Activated CD4-positive, alpha-beta T cell treated with anti-CD3 and anti-CD28 coated beads, Interleukin-2, Interleukin-6, amounts not matched to agents 100 ng/mL and 50 ng/mL, durations not matched to agents 16 hours and 8 hours (primary cell): Measurements from ENCODE around the gene HDAC4.

Source experiments
- DNase-seq: peaks from one replicate; pipeline ENCODE4 v3.0.0-alpha.2; 2020

The HDAC4 gene

GRCh38 chr2:239194731-239195317 lies 206.0 kb downstream of the HDAC4 start:
- DNase-seq: no peak

- DNase-seq: no peak
Observed at GRCh38 chr2:239193925-239194677, 206.7 kb downstream of the HDAC4 start.

DNA sequence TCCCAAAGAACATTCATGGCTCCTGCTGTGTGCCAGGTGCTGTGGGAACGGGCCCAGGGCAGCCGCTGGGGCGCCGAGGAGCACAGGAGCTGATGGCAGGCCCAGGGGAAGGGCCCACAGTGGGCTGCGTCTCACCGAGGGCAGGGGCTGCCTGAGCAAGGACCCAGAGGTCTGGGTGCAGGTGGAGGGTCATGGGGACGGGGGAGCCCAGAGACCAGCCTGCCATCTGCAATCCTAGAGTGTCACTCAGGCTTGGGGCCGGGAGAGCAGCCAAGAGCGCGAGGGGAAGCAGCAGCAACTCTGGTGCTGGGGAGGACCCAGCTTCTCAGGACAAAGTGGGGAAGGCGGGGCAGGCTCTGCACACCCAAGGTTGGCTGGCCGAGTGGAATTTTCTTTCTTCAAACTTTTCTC lies 207.4 kb downstream of the HDAC4 start:
- DNase-seq: no peak

DNA sequence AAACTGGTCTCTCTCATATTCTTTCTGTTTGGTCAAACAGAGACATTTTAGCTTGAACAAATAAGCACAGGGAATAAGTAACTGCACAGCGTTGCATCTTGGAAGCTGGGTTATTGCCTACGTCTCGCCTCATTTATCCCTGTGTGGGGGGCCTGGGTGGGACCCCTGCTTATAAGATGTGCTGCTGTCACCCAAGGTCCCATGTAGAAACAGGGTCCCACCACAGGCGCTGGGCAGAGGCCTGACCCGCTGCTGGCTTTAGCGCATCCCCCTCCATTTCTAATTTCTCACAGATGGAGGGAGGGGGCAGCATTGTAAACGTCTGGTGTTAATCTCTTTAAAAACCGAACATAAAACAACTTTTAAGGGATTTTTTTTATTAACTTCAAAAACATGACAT lies 207.8 kb downstream of the HDAC4 start:
- no peak for DNase-seq

GRCh38 chr2:239192456-239192855 lies 208.4 kb downstream of the HDAC4 start:
- DNase-seq: no peak

DNA sequence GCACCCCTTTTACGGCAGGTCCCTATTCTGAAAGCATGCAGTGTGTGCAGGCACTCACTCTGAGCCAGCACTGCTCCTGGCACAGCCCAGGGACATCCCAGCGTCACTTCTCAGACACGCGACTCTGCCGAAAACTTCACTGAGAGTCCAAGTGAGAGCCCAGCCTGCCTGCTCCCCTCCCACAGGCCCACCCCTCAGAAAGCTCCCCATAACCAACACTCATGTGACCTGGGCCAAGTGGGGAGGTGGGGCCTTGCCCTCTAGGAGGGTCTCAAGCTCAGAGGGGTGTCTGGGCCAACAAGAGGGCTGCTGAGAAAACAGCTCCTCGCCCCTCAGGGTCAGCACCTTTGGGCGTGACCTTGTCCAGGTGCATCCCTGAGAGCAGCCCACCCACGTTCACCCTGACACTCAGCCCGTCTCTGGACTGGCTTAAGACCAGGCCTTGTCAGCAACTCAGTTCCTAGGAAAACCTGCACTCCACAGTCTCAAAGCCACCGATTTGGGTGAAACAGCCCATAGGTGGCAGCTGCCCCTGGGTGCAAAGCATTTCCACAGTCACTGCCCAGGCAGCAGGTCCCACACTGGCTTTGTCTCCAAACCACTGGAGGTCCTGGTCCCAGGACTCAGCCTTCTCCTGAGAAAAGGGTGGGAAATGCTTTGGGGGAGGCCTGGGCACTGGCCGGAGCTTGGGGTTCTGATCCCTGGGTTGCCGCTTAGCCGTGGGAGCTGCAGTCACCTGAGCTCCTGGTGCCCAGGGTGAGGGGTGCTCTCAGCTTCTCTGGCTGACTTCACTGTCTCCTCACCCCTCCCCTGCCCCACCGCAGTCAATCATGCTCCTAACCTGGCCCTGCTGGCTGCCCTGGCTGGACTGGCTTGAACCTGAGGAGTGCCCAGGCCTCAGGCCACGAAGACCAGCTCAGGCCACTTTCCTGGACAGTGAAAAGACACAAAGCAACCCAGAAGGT lies 209.6 kb downstream of the HDAC4 start:
- DNase-seq: no peak

DNA sequence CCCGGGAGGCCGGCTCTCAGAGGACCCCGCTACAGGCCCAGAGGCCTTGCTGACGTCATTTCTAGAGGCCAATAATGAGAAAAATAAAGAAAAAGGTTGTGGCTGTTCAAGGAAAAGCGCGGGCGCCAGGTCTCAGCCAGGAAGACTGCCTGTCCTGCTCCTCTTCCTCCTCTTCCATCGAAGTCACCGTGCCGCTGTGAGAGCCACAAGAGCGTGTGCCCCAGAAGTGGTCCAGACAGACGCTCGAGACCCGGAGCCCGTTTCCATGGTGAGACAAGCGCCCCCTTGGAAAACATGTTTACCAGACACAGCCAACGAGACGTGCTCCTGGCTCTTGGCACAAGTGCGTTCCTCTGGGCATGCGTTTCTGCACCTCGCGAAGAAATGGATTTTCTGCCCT lies 210.5 kb downstream of the HDAC4 start:
- no peak for DNase-seq

GRCh38 chr2:239189711-239190131 lies 211.1 kb downstream of the HDAC4 start:
- DNase-seq: no peak

DNA sequence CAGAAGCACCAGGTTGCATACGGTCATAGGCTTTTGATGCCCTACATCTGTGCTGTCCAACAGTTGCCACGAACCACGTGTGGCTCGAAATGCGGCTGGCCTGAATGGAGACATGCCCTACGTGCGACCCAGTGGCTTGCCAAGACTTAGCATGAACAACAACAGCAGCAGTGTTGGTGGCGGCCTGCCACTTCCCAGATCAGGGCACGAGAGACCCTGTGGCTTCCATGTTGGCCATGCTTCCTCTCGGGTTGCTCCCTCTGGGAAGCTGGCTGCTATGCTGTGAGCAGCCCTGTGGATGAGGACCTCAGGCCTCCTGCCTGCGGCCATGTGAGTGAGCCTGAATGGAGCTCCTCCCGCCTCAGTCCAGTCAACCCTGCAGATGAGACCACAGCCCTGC lies 212.3 kb downstream of the HDAC4 start:
- no peak for DNase-seq

DNA sequence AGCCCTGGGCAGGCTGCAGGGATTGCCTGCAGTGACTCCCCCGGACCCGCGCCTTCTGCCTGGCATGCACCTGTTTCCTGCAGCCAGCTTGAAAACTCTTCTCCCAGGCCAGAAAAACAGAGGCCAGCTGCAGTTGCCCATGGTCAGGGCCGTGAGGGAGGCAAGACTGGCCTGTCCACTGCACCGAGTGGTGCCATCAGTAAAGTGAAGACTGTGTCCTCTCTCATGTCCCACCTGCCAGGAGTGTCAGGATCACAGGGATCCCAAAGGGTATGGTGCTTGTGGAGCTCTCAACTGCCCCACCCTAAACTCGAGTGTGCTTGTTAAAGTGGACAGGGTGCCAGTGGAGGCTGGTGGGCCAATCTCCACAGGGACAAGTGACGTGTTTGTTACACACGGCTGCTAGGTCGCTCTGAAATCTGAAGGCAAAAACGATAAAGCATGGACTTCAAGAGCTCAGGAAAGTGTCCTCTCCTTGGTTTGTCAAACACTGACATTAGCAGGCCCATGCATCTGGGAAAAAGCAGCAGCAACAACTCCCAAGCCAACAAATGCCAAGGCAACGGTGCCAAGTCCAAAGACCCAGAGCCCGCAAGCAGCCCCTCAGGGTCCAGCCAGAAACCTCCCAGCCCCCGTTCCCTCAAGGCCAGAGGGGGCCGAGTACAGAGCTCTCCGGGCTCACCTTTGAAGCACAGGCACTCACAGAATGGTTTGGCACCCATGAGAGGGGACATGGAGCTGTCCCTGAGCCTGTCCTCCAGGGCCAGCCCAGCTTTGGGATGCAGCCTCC lies 213.2 kb downstream of the HDAC4 start:
- DNase-seq: no peak

DNA sequence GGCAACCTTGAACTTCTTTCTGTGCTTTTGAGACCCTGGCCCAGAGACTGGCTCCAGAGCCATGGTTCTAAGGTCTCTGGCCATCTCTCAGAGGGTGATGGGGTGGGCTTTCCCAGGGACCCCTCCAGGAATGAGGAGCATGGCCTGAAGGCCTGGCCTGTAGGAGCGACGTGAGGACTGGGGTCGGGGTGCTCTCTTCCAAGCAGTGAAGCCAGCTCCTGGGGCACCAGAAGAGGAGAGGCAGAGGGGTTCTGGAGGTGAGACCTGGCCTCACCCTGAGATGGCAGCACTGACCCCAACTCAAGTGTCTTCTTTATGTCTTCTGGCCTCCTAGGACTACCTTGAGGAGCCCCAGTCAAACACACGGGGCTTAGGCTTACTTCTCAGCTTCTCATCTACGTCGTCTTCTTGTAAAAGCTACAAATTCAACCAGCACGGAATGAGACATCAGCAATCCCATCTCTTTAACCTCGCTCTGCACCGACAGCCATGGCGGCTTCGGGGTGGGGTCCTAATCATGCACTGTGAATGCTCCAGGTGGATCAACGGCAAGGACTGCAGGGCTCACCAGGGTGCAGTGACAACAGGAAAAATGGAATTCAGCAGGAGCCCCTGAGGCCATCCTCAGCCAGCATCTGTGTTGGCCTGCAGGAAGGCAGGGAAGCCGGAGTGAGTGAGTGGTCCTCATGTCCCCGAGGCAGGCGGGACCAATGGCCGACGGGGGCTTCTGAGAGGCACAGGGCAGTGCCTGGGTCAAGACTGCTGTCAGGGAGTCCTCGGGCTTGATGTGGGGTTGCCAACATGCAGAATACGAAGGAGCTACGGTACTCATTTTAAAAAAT lies 214.1 kb downstream of the HDAC4 start:
- no peak for DNase-seq

- DNase-seq: no peak
Observed at GRCh38 chr2:239184968-239185903, 215.6 kb downstream of the HDAC4 start.

DNA sequence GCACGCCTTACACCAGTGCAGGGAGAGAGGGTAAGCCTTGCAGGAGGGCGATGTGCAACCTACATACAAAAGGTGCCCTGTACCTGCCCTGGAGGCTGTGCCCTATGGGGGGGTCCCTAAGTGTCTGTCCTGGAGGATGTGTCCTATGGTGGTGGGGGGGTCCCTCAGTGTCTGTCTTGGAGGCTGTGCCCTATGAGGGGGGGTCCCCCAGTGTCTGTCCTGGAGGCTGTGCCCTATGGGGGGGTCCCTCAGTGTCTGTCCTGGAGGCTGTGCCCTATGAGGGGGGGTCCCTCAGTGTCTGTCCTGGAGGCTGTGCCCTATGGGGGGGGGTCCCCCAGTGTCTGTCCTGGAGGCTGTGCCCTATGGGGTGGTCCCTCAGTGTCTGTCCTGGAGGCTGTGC lies 216.6 kb downstream of the HDAC4 start:
- no peak for DNase-seq

DNA sequence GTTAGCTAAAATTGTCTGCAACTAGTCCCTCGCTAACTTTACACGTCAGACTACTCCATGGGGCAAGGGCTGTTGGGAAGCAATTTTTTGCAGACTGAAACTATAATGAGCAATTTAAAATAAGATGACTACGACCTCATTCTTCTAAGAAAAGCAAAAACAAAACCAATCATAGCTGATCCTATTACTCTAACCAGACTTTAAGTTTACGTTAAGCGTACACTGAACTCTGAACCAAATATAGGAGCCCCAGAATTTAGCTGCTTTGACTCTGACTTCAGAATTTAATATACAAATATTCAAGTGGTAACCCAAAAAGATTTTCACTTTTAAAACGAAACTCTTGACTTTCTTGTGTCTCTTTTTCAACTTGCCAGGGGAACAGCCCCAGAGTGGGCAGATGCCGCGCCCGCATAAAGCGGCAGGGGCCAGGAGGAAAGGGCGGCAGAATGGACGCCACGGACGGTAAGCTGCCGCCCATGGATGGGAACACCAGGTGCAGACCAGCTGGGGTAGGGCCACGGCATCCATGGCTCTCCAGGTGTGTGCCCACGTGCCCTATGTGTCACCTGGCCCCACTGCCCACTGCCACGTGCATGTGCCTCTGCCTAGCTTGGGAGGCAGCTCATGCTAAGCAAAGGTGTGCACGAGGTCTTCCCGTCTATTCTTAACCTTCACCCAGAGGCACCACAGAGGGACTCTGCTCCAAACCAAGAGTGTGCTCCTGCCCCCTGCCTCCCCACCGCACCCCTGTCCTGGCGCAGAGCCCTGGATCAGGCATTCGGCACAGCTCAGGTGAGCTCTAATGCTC lies 217.6 kb downstream of the HDAC4 start:
- DNase-seq: peak; percentile 5

DNA sequence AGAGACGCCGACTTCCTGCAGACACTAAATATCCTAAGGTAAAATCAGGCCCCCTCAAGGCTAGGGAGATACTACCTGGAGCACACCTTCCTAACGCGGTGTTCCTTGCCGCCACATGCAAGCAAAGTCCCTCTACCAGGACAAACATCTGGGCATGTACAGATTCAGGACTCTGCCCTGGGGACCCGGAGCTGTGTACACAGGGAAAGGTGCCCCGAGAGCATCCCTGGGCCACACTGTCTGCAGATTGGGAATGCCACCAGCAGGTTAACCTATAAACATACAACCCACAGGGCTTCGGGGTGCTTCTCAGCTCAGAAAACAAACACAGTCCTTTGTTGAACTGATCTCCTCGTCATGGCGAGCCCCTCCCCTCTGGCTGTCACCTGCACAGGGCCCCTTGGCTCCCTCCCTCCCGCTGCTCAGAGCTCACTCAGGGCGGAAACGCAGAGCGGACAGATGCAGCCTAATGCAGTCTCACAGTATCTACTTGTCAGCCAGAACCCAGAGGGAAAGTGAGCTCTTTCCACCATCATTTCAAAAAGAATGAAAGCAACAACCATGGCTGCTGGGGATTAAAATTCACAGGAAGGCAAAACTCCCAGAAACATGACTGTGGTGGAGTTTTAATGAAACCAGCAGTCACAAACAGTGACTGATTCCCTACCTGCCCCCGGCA lies 218.8 kb downstream of the HDAC4 start:
- no peak for DNase-seq

DNA sequence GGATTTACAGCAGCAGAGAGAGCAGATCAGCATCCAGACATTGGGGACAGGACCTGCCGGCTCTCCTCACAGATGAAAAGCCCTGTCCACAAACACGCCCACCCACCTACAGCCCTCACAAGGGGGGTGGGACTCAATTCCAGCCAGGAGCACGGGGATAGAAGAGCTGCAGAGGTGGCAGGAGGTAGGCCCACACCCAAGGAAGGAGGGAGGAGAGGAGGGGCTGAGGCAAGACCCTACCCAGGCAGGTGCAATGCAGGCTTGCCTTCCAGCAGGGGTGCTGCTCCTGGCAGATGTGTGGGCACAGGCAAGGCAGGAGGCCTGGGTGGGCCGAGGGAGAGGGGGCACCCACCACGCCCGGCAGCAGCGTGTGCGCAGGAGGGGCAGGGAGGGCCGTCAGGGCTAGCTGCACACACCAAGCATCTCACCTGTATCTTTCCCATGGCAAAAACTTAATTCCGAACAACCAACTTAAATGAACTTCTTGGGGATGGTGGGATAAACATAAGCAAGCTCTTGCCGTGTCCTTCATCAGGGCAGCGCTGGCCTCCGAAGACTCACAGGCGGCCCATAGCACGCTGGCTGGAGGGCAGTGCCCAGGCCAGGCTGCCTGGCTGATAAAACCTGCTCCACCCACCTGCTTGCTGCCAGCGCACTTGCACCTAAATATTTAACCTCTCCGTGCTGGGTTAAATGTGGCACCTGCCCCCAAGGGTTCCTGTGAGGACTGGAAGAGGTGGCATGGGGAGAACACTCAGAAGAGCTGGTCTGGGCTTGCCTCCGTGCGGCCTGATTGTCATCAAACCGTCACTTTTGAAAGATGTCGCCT lies 219.5 kb downstream of the HDAC4 start:
- DNase-seq: no peak

GRCh38 chr2:239180526-239181073 lies 220.2 kb downstream of the HDAC4 start:
- DNase-seq: no peak

GRCh38 chr2:239179851-239180371 lies 220.9 kb downstream of the HDAC4 start:
- no peak for DNase-seq
